Common myeloid progenitor, CD34-positive (primary cell): ENCODE measurements around the gene CCL5.

Experiments
- CTCF ChIA-PET: fragments of 350-600 bp; sonication (Branson Sonifier 250); formaldehyde crosslinking; loops from one replicate; lab custom pipeline; 2021; ENCODE audit warnings: antibody characterized with exemption; lab: Charles Lee
- POLR2A ChIA-PET: fragments of 350-600 bp; sonication (Branson Sonifier 250); formaldehyde crosslinking; loops from one replicate; lab custom pipeline; 2021; ENCODE audit warnings: antibody characterized with exemption; lab: Charles Lee
- DNase-seq, 3 donors: peaks; one replicate each; pipeline versions ENCODE4 v3.0.0 to v3.0.0-alpha.2; 2013
- H3K27ac ChIP-seq, 2 experiments: 1 replicate in 1 of 2; 2 replicates in 1 of 2; pipeline ENCODE4 v1.7.0; 2013; ENCODE audit warnings: inconsistent platforms in 2 of 2, low read length in 2 of 2, mild to moderate bottlenecking in 2 of 2, low read depth in 1 of 2, moderate library complexity in 1 of 2; ENCODE audit not compliant: severe bottlenecking in 2 of 2, insufficient read depth in 1 of 2, poor library complexity in 1 of 2
- H3K27me3 ChIP-seq, 5 experiments: replicated peaks in 2 of 5; 1 replicate in 3 of 5; 2 replicates in 2 of 5; pipeline versions ENCODE4 v1.6.1 to v1.7.0; 2013; ENCODE audit warnings: low read length in 4 of 5, mild to moderate bottlenecking in 2 of 5, moderate library complexity in 2 of 5, inconsistent platforms in 1 of 5; ENCODE audit not compliant: insufficient read depth in 5 of 5, control insufficient read depth in 4 of 5
- H3K36me3 ChIP-seq, 4 experiments: 1 replicate in 2 of 4; 2 replicates in 2 of 4; pipeline versions ENCODE4 v1.6.1 to v1.7.0; 2013; ENCODE audit warnings: low read length in 3 of 4, control low read depth in 1 of 4, mild to moderate bottlenecking in 1 of 4; ENCODE audit not compliant: control insufficient read depth in 4 of 4, insufficient read depth in 4 of 4
- H3K4me1 ChIP-seq, 4 experiments: 1 replicate in 3 of 4; 2 replicates in 1 of 4; pipeline versions ENCODE4 v1.6.1 to v1.7.1; 2013; ENCODE audit warnings: low read length in 3 of 4, mild to moderate bottlenecking in 3 of 4, control low read depth in 1 of 4, inconsistent platforms in 1 of 4, moderate library complexity in 1 of 4; ENCODE audit not compliant: control insufficient read depth in 4 of 4, insufficient read depth in 4 of 4; ENCODE audit errors: control extremely low read depth in 1 of 4
- H3K4me3 ChIP-seq, 7 experiments: 1 replicate in 4 of 7; 2 replicates in 3 of 7; pipeline versions ENCODE4 v1.5.1 to v1.7.0; 2013; ENCODE audit warnings: mild to moderate bottlenecking in 7 of 7, low read length in 6 of 7, moderate library complexity in 6 of 7, inconsistent platforms in 2 of 7, low read depth in 2 of 7, control low read depth in 1 of 7; ENCODE audit not compliant: insufficient read depth in 4 of 7, control insufficient read depth in 1 of 7; ENCODE audit errors: extremely low read depth in 1 of 7
- H3K9me3 ChIP-seq, 5 experiments: 1 replicate in 4 of 5; 2 replicates in 1 of 5; pipeline versions ENCODE4 v1.6.1 to v1.7.1; 2013; ENCODE audit warnings: low read length in 4 of 5, mild to moderate bottlenecking in 2 of 5, inconsistent platforms in 1 of 5, low read depth in 1 of 5, moderate library complexity in 1 of 5; ENCODE audit not compliant: control insufficient read depth in 4 of 5, insufficient read depth in 2 of 5; ENCODE audit errors: control extremely low read depth in 1 of 5
- WGBS: methylation state at CpG from one replicate; pipeline ENCODE4 v1.1.5; 2013; ENCODE audit not compliant: insufficient coverage; 5-methylcytosine and 5-hydroxymethylcytosine counted together

The CCL5 gene

GRCh38 chr17:35868737-35869136 lies 11.4 kb downstream of the CCL5 start, which contains the start of gene HEATR9:
Gene HEATR9 (minus strand): TSS chr17:35868891. CDS start chr17:35868742, 149 bp downstream.
- H3K27ac ChIP-seq = no peak within 1 kb of the TSS
- CTCF ChIA-PET = interaction anchor here (0.9 to 2.0 kb wide), 3 partner anchors 9 to 19 kb away, joined by 3 to 6 read pairs (median 3); no protein-coding TSS in a partner anchor
- DNase-seq = no peak
- peaks cover 0 to 12% (median 6%) of the 10 kb centered on the region in 4 experiments for H3K4me1 ChIP-seq
- H3K27me3 ChIP-seq = no peaks in the 10 kb centered on the region
- no peaks in the 10 kb centered on the region for H3K9me3 ChIP-seq
- POLR2A ChIA-PET = interaction anchor here (0.6 kb wide), 1 partner anchor 95 kb away, joined by 3 read pairs; no protein-coding TSS in a partner anchor
- no peak within 1 kb of the TSS for H3K4me3 ChIP-seq
- 100% methylated on average over 1 of the region's 3 CpGs for WGBS
- no peaks in the 10 kb centered on the region for H3K36me3 ChIP-seq

GRCh38 chr17:35867574-35867973 lies 12.6 kb downstream of the CCL5 start:
- no peak for DNase-seq
- Histone ChIP-seq H3K4me3 (no peak overlapping the region), H3K9me3 (no peaks in the 10 kb centered on the region), H3K4me1 (peaks cover 0 to 12% (median 6%) of the 10 kb centered on the region in 4 experiments), H3K36me3 (no peaks in the 10 kb centered on the region), H3K27me3 (no peaks in the 10 kb centered on the region), H3K27ac (no peak overlapping the region)
- WGBS = 100% methylated on average over 1 of the region's 3 CpGs
- ChIA-PET CTCF (no interaction called here), POLR2A (no interaction called here)

DNA sequence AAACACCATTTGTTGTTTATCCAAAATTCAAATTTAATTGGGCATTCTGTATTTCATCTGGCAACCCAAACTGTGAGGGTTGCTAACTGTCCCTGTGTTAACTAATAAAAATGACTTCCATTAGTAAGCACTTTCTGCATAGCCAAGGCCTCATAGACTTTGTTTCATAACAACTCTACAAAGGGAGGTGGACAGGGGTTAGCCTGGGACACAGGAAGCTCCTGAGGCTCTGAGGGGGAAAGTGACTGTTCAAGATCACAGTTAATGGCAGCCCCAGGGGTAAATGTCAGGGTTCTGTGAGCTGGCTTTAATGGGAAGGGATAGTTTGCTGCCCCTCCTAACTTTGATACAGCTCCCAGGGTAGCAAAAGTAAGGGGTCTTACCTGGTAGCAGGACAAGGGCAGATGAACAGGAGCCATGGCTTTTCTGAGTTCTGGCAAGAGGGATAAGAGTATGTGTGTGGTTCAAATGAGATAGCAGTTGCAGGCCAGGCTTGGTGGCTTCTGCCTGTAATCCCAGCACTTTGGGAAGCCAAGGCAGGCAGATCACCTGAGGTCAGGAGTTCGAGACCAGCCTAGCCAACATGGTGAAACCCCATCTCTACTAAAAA lies 13.7 kb downstream of the CCL5 start:
- POLR2A ChIA-PET = interaction anchor here (0.6 to 0.7 kb wide), 3 partner anchors 29 to 270 kb away, joined by 3 to 4 read pairs (median 3); no protein-coding TSS in a partner anchor
- peak in 2 of 3 donors; percentile 10 to 20 for DNase-seq
- no CpG with 5 or more reads among the region's 1 CpG for WGBS
- H3K4me1 ChIP-seq = peaks cover 0 to 8% (median 4%) of the 10 kb centered on the region in 4 experiments
- H3K36me3 ChIP-seq = no peaks in the 10 kb centered on the region
- no peak overlapping the region for H3K27ac ChIP-seq
- CTCF ChIA-PET = interaction anchor here (1.8 kb wide), 2 partner anchors 10 to 15 kb away, joined by 5 to 6 read pairs; no protein-coding TSS in a partner anchor
- no peaks in the 10 kb centered on the region for H3K27me3 ChIP-seq
- no peak overlapping the region for H3K4me3 ChIP-seq
- no peaks in the 10 kb centered on the region for H3K9me3 ChIP-seq

GRCh38 chr17:35865412-35866340 lies 14.5 kb downstream of the CCL5 start:
- CTCF ChIA-PET = interaction anchor here (1.8 kb wide), 2 partner anchors 11 to 16 kb away, joined by 5 to 6 read pairs; no protein-coding TSS in a partner anchor
- DNase-seq = peak in 2 of 3 donors; percentile 27 to 30
- Histone ChIP-seq H3K27ac (no peak overlapping the region), H3K4me3 (no peak overlapping the region), H3K9me3 (no peaks in the 10 kb centered on the region), H3K27me3 (no peaks in the 10 kb centered on the region), H3K36me3 (no peaks in the 10 kb centered on the region), H3K4me1 (peaks cover 0 to 5% (median 0%) of the 10 kb centered on the region in 4 experiments)
- 100% methylated on average over 1 of the region's 3 CpGs for WGBS
- POLR2A ChIA-PET = interaction anchor here (0.6 to 0.7 kb wide), 2 partner anchors 30 to 270 kb away, joined by 3 to 4 read pairs; no protein-coding TSS in a partner anchor

GRCh38 chr17:35864853-35865252 lies 15.3 kb downstream of the CCL5 start:
- no peak overlapping the region for H3K27ac ChIP-seq
- ChIA-PET POLR2A (no interaction called here), CTCF (interaction anchor here (0.6 to 1.8 kb wide), 2 partner anchors 17 to 36 kb away, joined by 3 to 6 read pairs; no protein-coding TSS in a partner anchor)
- no peaks in the 10 kb centered on the region for H3K36me3 ChIP-seq
- 97% methylated on average over 6 of the region's 7 CpGs for WGBS
- H3K9me3 ChIP-seq = no peaks in the 10 kb centered on the region
- no peak overlapping the region for H3K4me3 ChIP-seq
- H3K27me3 ChIP-seq = no peaks in the 10 kb centered on the region
- no peak for DNase-seq
- peaks cover 0 to 5% (median 0%) of the 10 kb centered on the region in 4 experiments for H3K4me1 ChIP-seq

DNA sequence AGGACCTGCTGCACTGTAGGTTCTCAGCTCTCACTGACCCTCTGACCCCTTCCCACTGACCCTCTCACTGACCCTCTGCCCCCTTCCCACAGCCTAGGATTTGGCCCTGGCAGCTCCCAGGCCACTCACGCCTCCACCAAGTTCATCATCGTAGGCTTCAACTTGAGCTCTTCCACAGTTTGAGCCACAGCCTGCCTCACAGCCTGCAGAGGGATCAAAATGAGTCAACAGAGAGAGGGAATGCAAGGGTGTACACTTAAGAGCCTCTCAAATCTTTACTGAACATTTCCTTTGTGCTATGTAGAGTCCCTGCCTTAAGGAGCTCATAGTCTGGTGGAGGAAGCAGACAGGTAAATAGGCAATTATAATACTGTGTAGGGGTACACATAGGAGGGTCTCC lies 23.6 kb downstream of the CCL5 start:
- Histone ChIP-seq H3K27me3 (no peaks in the 10 kb centered on the region), H3K27ac (no peak overlapping the region), H3K9me3 (no peaks in the 10 kb centered on the region), H3K4me1 (no peaks in the 10 kb centered on the region), H3K4me3 (no peak overlapping the region), H3K36me3 (peaks cover 0 to 8% (median 0%) of the 10 kb centered on the region in 4 experiments)
- no peak for DNase-seq
- CTCF ChIA-PET = interaction anchor here (0.8 to 2.9 kb wide), 4 partner anchors 9 to 293 kb away, joined by 3 to 14 read pairs (median 4); no protein-coding TSS in a partner anchor
- WGBS = 100% methylated on average over 2 of the region's 2 CpGs
- POLR2A ChIA-PET = no interaction called here
